GM10266 (cell line): ENCODE measurements around the gene SLC1A2.

Experiments used
- DNase-seq: peaks from one replicate; pipeline ENCODE4 v3.0.0; 2012; ENCODE audit errors: extremely low spot score
- CTCF ChIP-seq: IDR thresholded peaks from 2 replicates; pipeline ENCODE4 v1.5.1; 2012; ENCODE audit warnings: mild to moderate bottlenecking, low read depth; ENCODE audit not compliant: control insufficient read depth, insufficient read depth; ENCODE audit errors: missing control alignments

SLC1A2 gene

GRCh38 chr11:35343033-35343598 lies 76.2 kb downstream of the SLC1A2 start:
- TF ChIP-seq CTCF, result no peak
- DNase-seq, result no peak

GRCh38 chr11:35340715-35341114 lies 78.6 kb downstream of the SLC1A2 start:
- no peak for TF ChIP-seq CTCF
- no peak for DNase-seq

- TF ChIP-seq CTCF, result no peak
- no peak for DNase-seq
Observed at GRCh38 chr11:35340071-35340470, 79.3 kb downstream of the SLC1A2 start.

GRCh38 chr11:35338921-35339320 lies 80.4 kb downstream of the SLC1A2 start:
- TF ChIP-seq CTCF, result no peak

GRCh38 chr11:35337914-35338305 lies 81.4 kb downstream of the SLC1A2 start:
- DNase-seq, result no peak
- TF ChIP-seq CTCF, result no peak

More at GRCh38 chr11:35338921-35339320, 80.4 kb downstream of the SLC1A2 start:
- no peak for DNase-seq

- no peak for DNase-seq
- TF ChIP-seq CTCF, result no peak
Observed at GRCh38 chr11:35337136-35337913, 82.0 kb downstream of the SLC1A2 start.

GRCh38 chr11:35336726-35337125 lies 82.6 kb downstream of the SLC1A2 start:
- TF ChIP-seq CTCF, result no peak
- no peak for DNase-seq
